Neutrophil (primary cell): ENCODE results near the gene ADAM15.
A peak's percentile ranks its signal among the peaks of the same experiment; 100 is the strongest.

ENCODE experiments used
- H3K27ac ChIP-seq: fragments of 200-600 bp; sonication (generic); 2 replicates; pipeline ENCODE4 v1.5.1; 2016; ENCODE audit warnings: mild to moderate bottlenecking, moderate library complexity
- H3K27me3 ChIP-seq: fragments of 200-600 bp; sonication (generic); 2 replicates; pipeline ENCODE4 v1.6.0; 2016; ENCODE audit warnings: mild to moderate bottlenecking
- H3K36me3 ChIP-seq: fragments of 200-600 bp; sonication (generic); 2 replicates; pipeline ENCODE4 v1.5.1; 2017
- H3K4me1 ChIP-seq, 2 experiments: fragments of 200-600 bp in 1 of 2; sonication (generic) in 1 of 2; 1 replicate in 1 of 2; 2 replicates in 1 of 2; pipeline versions ENCODE4 v1.5.1 to v1.6.1; 2013 to 2016; ENCODE audit warnings: low read depth in 1 of 2, low read length in 1 of 2, mild to moderate bottlenecking in 1 of 2, moderate library complexity in 1 of 2; ENCODE audit not compliant: control insufficient read depth in 1 of 2, insufficient read depth in 1 of 2
- H3K4me3 ChIP-seq, 2 experiments: fragments of 200-600 bp in 1 of 2; sonication (generic) in 1 of 2; 1 replicate in 1 of 2; 2 replicates in 1 of 2; pipeline ENCODE4 v1.5.1; 2013 to 2016; ENCODE audit warnings: low read depth in 1 of 2, low read length in 1 of 2, mild to moderate bottlenecking in 1 of 2, moderate library complexity in 1 of 2
- H3K9me3 ChIP-seq: fragments of 200-600 bp; sonication (generic); 2 replicates; pipeline ENCODE4 v1.5.1; 2016
- CTCF ChIP-seq: fragments of 200-600 bp; sonication (generic); IDR thresholded peaks from 2 replicates; pipeline ENCODE4 v1.5.1; 2016; ENCODE audit warnings: antibody characterized with exemption

The ADAM15 gene

GRCh38 chr1:155076371-155076770, 25.3 kb downstream of the ADAM15 start:
- H3K36me3 ChIP-seq = no peaks in the 10 kb centered on the region
- H3K4me3 ChIP-seq = no peak overlapping the region
- peaks cover 26 to 38% of the 10 kb centered on the region in 2 experiments for H3K4me1 ChIP-seq
- H3K27ac ChIP-seq = no peak overlapping the region
- no peak for TF ChIP-seq CTCF
- H3K9me3 ChIP-seq = no peaks in the 10 kb centered on the region
- H3K27me3 ChIP-seq = peaks cover 100% of the 10 kb centered on the region

GRCh38 chr1:155077346-155077745, 26.2 kb downstream of the ADAM15 start:
- Histone ChIP-seq H3K36me3 (no peaks in the 10 kb centered on the region), H3K9me3 (no peaks in the 10 kb centered on the region), H3K27me3 (peaks cover 100% of the 10 kb centered on the region), H3K4me1 (peaks cover 28 to 39% of the 10 kb centered on the region in 2 experiments), H3K27ac (no peak overlapping the region), H3K4me3 (no peak overlapping the region)
- TF ChIP-seq CTCF = no peak

- Histone ChIP-seq H3K4me3 (no peak overlapping the region), H3K27me3 (peaks cover 100% of the 10 kb centered on the region), H3K9me3 (no peaks in the 10 kb centered on the region), H3K36me3 (no peaks in the 10 kb centered on the region), H3K4me1 (peaks cover 33 to 45% of the 10 kb centered on the region in 2 experiments), H3K27ac (no peak overlapping the region)
- no peak for TF ChIP-seq CTCF
These were observed 26.8 kb downstream of the ADAM15 start for GRCh38 chr1:155077758-155078445.

- H3K9me3 ChIP-seq = no peaks in the 10 kb centered on the region
- peaks cover 100% of the 10 kb centered on the region for H3K27me3 ChIP-seq
- H3K4me1 ChIP-seq = peaks cover 33 to 45% of the 10 kb centered on the region in 2 experiments
- no peaks in the 10 kb centered on the region for H3K36me3 ChIP-seq
- no peak for TF ChIP-seq CTCF
- H3K4me3 ChIP-seq = peak within 1 kb of the TSS in 1 of 2 experiments; percentile 56
- H3K27ac ChIP-seq = no peak within 1 kb of the TSS
These were observed 27.5 kb downstream of the ADAM15 start, which contains the start of gene EFNA3 for GRCh38 chr1:155078469-155079209. Gene EFNA3, plus strand, starts transcription at chr1:155078837. Its CDS starts 105 bp downstream, at chr1:155078942.

- H3K4me3 ChIP-seq = peak overlapping the region in 1 of 2 experiments; percentile 56
- H3K36me3 ChIP-seq = no peaks in the 10 kb centered on the region
- TF ChIP-seq CTCF = no peak
- no peak overlapping the region for H3K27ac ChIP-seq
- peaks cover 37 to 49% of the 10 kb centered on the region in 2 experiments for H3K4me1 ChIP-seq
- no peaks in the 10 kb centered on the region for H3K9me3 ChIP-seq
- peaks cover 100% of the 10 kb centered on the region for H3K27me3 ChIP-seq
These were observed 28.0 kb downstream of the ADAM15 start for GRCh38 chr1:155079210-155079486.
